Activated B cell treated with CpG ODN at 0.5 μM for 24 hours (primary cell): ENCODE results near the gene TMEM50B. TPM values are rescaled to one million over a fixed set of nuclear protein-coding genes. Genes with fewer than 3 reads are reported as not detected.
"Not testable (repeated sequence)": the region's sequence is repeated elsewhere in the genome, so short reads cannot be mapped to it uniquely, and the experiment has no call there.

Experiments
- ATAC-seq: fragments of 200-7000 bp; cut with Tn5 transposase; one replicate; pipeline ENCODE4 v1.10.0; 2021; ENCODE audit warnings: low read depth, mild to moderate bottlenecking, moderate library complexity
- CTCF ChIA-PET: fragments of 350-600 bp; sonication (Branson Sonifier 250); formaldehyde crosslinking; loops from one replicate; lab custom pipeline; 2021; ENCODE audit warnings: antibody characterized with exemption; lab: Charles Lee
- POLR2A ChIA-PET: fragments of 350-600 bp; sonication (Branson Sonifier 250); formaldehyde crosslinking; loops from one replicate; lab custom pipeline; 2021; ENCODE audit warnings: antibody characterized with exemption; lab: Charles Lee
- DNase-seq: peaks from one replicate; pipeline ENCODE4 v3.0.0; 2022
- H3K27ac Mint-ChIP-seq: one replicate; pipeline ENCODE4 v1.8.0; 2020; ENCODE audit warnings: mixed read lengths
- H3K27me3 Mint-ChIP-seq: one replicate; pipeline ENCODE4 v1.8.0; 2021; ENCODE audit warnings: mixed read lengths
- H3K36me3 Mint-ChIP-seq: one replicate; pipeline ENCODE4 v1.8.0; 2021; ENCODE audit warnings: low read depth, mixed read lengths
- H3K4me1 Mint-ChIP-seq: one replicate; pipeline ENCODE4 v1.8.0; 2021; ENCODE audit warnings: mixed read lengths
- H3K4me3 Mint-ChIP-seq: one replicate; pipeline ENCODE4 v1.8.0; 2020; ENCODE audit warnings: mild to moderate bottlenecking, mixed read lengths
- H3K9me3 Mint-ChIP-seq: one replicate; pipeline ENCODE4 v1.8.0; 2020; ENCODE audit warnings: mixed read lengths
- CTCF ChIP-seq: fragments of 200-600 bp; IDR thresholded peaks from one replicate; pipeline ENCODE4 v1.8.0; 2022; ENCODE audit warnings: antibody characterized with exemption, mild to moderate bottlenecking
- intact Hi-C: fragments of 100-400 bp; cut with micrococcal nuclease; formaldehyde crosslinking; loops from one replicate; pipeline ENCODE4 v1.15.1; 2024
- total RNA-seq: library from RNA; stranded (reverse); gene quantifications from 2 replicates; pipeline ENCODE4 v1.2.3, GENCODE V29; 2022

The TMEM50B gene
- total RNA-seq, 1 donor from 2014 or later = 42.3 TPM

- CTCF ChIA-PET = no interaction called here
These were observed 6.4 kb downstream of the TMEM50B start for GRCh38 chr21:33473344-33473743.

GRCh38 chr21:33470701-33471100 lies 9.1 kb downstream of the TMEM50B start:
- H3K27me3 Mint-ChIP-seq = no peaks in the 10 kb centered on the region
- DNase-seq (no peak), ATAC-seq (no peak)
- H3K36me3 Mint-ChIP-seq = peaks cover 26% of the 10 kb centered on the region
- POLR2A ChIA-PET = interaction anchor here (0.7 kb wide), 1 partner anchor 20 kb away, joined by 3 read pairs; no protein-coding TSS in a partner anchor
- CTCF ChIA-PET = no interaction called here
- peaks cover 6% of the 10 kb centered on the region for H3K4me1 Mint-ChIP-seq
- intact Hi-C loops = no loop called here
- no peak overlapping the region for H3K27ac Mint-ChIP-seq
- no peaks in the 10 kb centered on the region for H3K9me3 Mint-ChIP-seq
- no peak for TF ChIP-seq CTCF
- H3K4me3 Mint-ChIP-seq = no peak overlapping the region

More at GRCh38 chr21:33473344-33473743, 6.4 kb downstream of the TMEM50B start:
- ATAC-seq (no peak), DNase-seq (no peak)
- Mint-ChIP-seq H3K9me3 (no peaks in the 10 kb centered on the region), H3K4me1 (peaks cover 13% of the 10 kb centered on the region), H3K36me3 (peaks cover 13% of the 10 kb centered on the region), H3K4me3 (no peak overlapping the region), H3K27me3 (no peaks in the 10 kb centered on the region), H3K27ac (no peak overlapping the region)
- POLR2A ChIA-PET = interaction anchor here (0.7 kb wide), 1 partner anchor 634 kb away, joined by 4 read pairs; no protein-coding TSS in a partner anchor
- intact Hi-C loops = no loop called here
- no peak for TF ChIP-seq CTCF

GRCh38 chr21:33469183-33469582 lies 10.6 kb downstream of the TMEM50B start:
- peaks cover 30% of the 10 kb centered on the region for H3K36me3 Mint-ChIP-seq
- H3K27ac Mint-ChIP-seq, H3K4me1 Mint-ChIP-seq, H3K27me3 Mint-ChIP-seq, POLR2A ChIA-PET, H3K9me3 Mint-ChIP-seq, ATAC-seq, DNase-seq, H3K4me3 Mint-ChIP-seq, intact Hi-C loops: not testable (repeated sequence)
- CTCF ChIA-PET = interaction anchor here (1.3 kb wide), 1 partner anchor 11 kb away, joined by 4 read pairs; the partner anchor contains the start of gene TMEM50B

GRCh38 chr21:33461538-33462250 lies 18.1 kb downstream of the TMEM50B start:
- POLR2A ChIA-PET = no interaction called here
- DNase-seq = no peak
- Mint-ChIP-seq H3K27me3 (no peaks in the 10 kb centered on the region), H3K4me1 (no peaks in the 10 kb centered on the region), H3K27ac (no peak overlapping the region), H3K9me3 (no peaks in the 10 kb centered on the region), H3K36me3 (peaks cover 35% of the 10 kb centered on the region), H3K4me3 (no peak overlapping the region)
- no peak for TF ChIP-seq CTCF
- CTCF ChIA-PET = interaction anchor here (0.9 to 1.4 kb wide), 2 partner anchors 15 to 265 kb away, joined by 3 to 5 read pairs; no protein-coding TSS in a partner anchor
- intact Hi-C loops = no loop called here
- no peak for ATAC-seq

GRCh38 chr21:33458861-33459260 lies 20.9 kb downstream of the TMEM50B start:
- no peak for TF ChIP-seq CTCF
- DNase-seq = no peak
- ATAC-seq = no peak
- ChIA-PET CTCF (interaction anchor here (0.7 kb wide), 1 partner anchor 147 kb away, joined by 3 read pairs; no protein-coding TSS in a partner anchor), POLR2A (interaction anchor here (1.3 kb wide), 1 partner anchor 84 kb away, joined by 3 read pairs; the partner anchor contains the start of gene SON)
- H3K9me3 Mint-ChIP-seq = no peaks in the 10 kb centered on the region
- intact Hi-C loops = no loop called here
- H3K27ac Mint-ChIP-seq = no peak overlapping the region
- no peaks in the 10 kb centered on the region for H3K27me3 Mint-ChIP-seq
- H3K4me1 Mint-ChIP-seq = no peaks in the 10 kb centered on the region
- H3K36me3 Mint-ChIP-seq = peaks cover 41% of the 10 kb centered on the region
- H3K4me3 Mint-ChIP-seq = no peak overlapping the region
